ENCODE data around the gene ADD1. TPM values are rescaled to one million over a fixed set of nuclear protein-coding genes. Genes with fewer than 3 reads are reported as not detected.

Gene ADD1
- polyA plus RNA-seq, 4 donors, result 158 to 262 (median 177) TPM

DNA sequence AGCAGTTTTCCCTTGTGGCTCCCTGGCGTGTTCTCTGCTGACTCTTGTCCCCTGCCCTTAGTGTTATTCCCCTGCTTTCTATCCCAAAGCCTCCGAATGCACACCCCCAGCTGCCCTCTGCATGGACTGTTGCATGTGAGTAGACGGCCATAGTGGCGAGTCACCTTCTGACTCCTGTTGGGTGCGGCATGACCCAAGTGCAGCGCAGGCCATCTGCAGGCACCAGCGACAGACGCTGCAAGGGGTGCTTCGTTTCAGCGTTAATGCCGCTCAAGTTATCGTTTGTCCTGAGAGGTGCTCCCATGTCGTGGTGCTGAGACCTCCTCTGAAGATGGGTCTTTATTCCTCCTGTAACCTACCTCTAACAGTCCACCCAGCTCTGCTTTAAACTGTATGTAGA is 61.9 kb downstream of the ADD1 start:
- FAIRE-seq, result no peak
- no peaks in the 10 kb centered on the region for H3K27me3 ChIP-seq (ENCODE audit: control insufficient read depth in 3 of 3, insufficient read depth in 3 of 3, low read length in 3 of 3)
- H3K4me3 ChIP-seq (ENCODE audit: low read depth in 1 of 3, low read length in 3 of 3), result no peak overlapping the region
- no peak overlapping the region for H3K27ac ChIP-seq (ENCODE audit: low read depth in 1 of 3, low read length in 2 of 3)
- no peaks in the 10 kb centered on the region for H3K4me1 ChIP-seq (ENCODE audit: control insufficient read depth in 3 of 3, insufficient read depth in 2 of 3, low read depth in 1 of 3, low read length in 2 of 3)
- WGBS, 3 donors, result 93 to 95% (median 93%) methylated on average over 13 of the region's 13 CpGs
- H3K9me3 ChIP-seq (ENCODE audit: control insufficient read depth in 2 of 2, insufficient read depth in 1 of 2, low read depth in 1 of 2, low read length in 1 of 2), result no peaks in the 10 kb centered on the region
- no peak for DNase-seq
- peaks cover 9 to 72% (median 23%) of the 10 kb centered on the region in 3 donors for H3K36me3 ChIP-seq (ENCODE audit: control insufficient read depth in 3 of 3, insufficient read depth in 2 of 3, low read depth in 1 of 3, low read length in 3 of 3)

DNA sequence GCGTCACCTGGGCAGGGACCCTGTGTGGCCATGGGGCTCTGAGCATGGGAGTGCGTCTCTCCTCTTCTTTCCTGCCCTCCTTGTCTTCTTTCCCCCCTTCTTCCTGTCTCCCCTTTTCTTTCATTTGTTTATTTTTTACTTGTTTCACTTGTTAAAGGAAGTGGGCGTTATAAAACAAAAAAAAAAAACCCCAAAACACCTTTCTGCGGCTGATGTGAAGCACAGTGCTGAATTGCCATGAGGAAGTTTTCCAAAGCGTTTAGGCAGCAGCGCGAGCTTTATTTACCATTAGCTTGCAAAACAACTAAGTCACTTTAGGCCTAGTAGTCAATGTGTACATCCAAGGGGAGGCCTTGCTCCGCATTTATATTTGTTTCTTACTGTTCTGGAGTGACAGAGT is 62.6 kb downstream of the ADD1 start:
- H3K27ac ChIP-seq (ENCODE audit: low read depth in 1 of 3, low read length in 2 of 3), result no peak overlapping the region
- no peak overlapping the region for H3K4me3 ChIP-seq (ENCODE audit: low read depth in 1 of 3, low read length in 3 of 3)
- peaks cover 9 to 71% (median 21%) of the 10 kb centered on the region in 3 donors for H3K36me3 ChIP-seq (ENCODE audit: control insufficient read depth in 3 of 3, insufficient read depth in 2 of 3, low read depth in 1 of 3, low read length in 3 of 3)
- 65 to 78% (median 69%) methylated on average over 8 of the region's 8 CpGs for whole genome bisulfite sequencing, 3 donors
- H3K4me1 ChIP-seq (ENCODE audit: control insufficient read depth in 3 of 3, insufficient read depth in 2 of 3, low read depth in 1 of 3, low read length in 2 of 3), result no peaks in the 10 kb centered on the region
- FAIRE-seq (no peak), DNase-seq (no peak)
- H3K27me3 ChIP-seq (ENCODE audit: control insufficient read depth in 3 of 3, insufficient read depth in 3 of 3, low read length in 3 of 3), result no peaks in the 10 kb centered on the region
- H3K9me3 ChIP-seq (ENCODE audit: control insufficient read depth in 2 of 2, insufficient read depth in 1 of 2, low read depth in 1 of 2, low read length in 1 of 2), result no peaks in the 10 kb centered on the region

DNA sequence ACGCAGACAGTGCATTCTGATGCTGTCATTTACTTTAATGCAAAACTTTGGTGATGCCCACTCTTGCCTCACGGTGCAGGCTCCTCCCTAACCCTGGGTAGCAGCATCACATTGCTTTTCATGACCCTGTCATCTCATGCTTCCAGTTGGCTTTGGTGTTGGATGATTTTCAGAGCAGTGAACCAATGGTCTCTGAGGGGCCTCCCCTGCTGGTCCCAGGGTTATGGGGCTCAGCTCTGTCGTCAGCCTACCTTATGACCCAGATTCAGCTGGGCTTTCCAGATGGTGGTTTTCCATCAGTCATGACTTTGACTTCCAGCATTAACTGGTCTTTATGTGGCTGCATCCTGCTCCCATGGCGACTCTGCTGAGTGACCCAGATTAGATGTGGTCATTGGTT is 63.6 kb downstream of the ADD1 start:
- H3K36me3 ChIP-seq (ENCODE audit: control insufficient read depth in 3 of 3, insufficient read depth in 2 of 3, low read depth in 1 of 3, low read length in 3 of 3), result peaks cover 9 to 80% (median 21%) of the 10 kb centered on the region in 3 donors

DNA sequence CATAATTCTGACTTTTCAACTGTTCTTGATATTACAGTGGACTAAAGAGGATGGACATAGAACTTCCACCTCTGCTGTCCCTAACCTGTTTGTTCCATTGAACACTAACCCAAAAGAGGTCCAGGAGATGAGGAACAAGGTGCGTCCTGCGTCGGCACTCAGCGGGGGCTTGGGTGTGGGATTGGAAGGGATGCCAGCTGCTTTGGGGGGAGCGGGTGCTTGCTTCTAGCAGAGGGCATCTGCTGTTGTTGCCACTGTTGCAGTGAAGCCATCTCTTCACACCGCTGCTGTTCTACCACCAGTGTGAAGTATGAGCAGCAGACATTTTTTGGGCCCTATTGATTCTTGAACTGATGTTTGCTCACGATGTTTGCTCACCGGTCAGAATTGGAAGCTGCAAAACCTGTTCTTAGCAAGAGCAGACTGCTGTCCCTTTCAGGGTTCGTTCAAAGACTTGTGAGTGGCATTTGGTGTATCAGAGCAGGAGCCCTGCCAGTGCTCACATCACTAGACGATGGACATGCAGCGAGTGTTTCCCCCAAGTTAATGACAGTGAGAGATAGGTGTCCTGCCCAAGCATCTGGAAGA is 64.2 kb downstream of the ADD1 start:
- H3K9me3 ChIP-seq (ENCODE audit: control insufficient read depth in 2 of 2, insufficient read depth in 1 of 2, low read depth in 1 of 2, low read length in 1 of 2), result no peaks in the 10 kb centered on the region
- H3K36me3 ChIP-seq (ENCODE audit: control insufficient read depth in 3 of 3, insufficient read depth in 2 of 3, low read depth in 1 of 3, low read length in 3 of 3), result peaks cover 9 to 80% (median 23%) of the 10 kb centered on the region in 3 donors
- FAIRE-seq, result no peak
- 77 to 85% (median 82%) methylated on average over 11 of the region's 11 CpGs for WGBS, 3 donors
- H3K4me1 ChIP-seq (ENCODE audit: control insufficient read depth in 3 of 3, insufficient read depth in 2 of 3, low read depth in 1 of 3, low read length in 2 of 3), result no peaks in the 10 kb centered on the region
- no peak overlapping the region for H3K4me3 ChIP-seq (ENCODE audit: low read depth in 1 of 3, low read length in 3 of 3)
- H3K27ac ChIP-seq (ENCODE audit: low read depth in 1 of 3, low read length in 2 of 3), result no peak overlapping the region
- no peaks in the 10 kb centered on the region for H3K27me3 ChIP-seq (ENCODE audit: control insufficient read depth in 3 of 3, insufficient read depth in 3 of 3, low read length in 3 of 3)
- peak in 1 of 2 donors; percentile 37 for DNase-seq

More for the DNA sequence above, 63.6 kb downstream of the ADD1 start:
- Histone ChIP-seq H3K27ac (ENCODE audit: low read depth in 1 of 3, low read length in 2 of 3) (no peak overlapping the region), H3K4me1 (ENCODE audit: control insufficient read depth in 3 of 3, insufficient read depth in 2 of 3, low read depth in 1 of 3, low read length in 2 of 3) (no peaks in the 10 kb centered on the region), H3K4me3 (ENCODE audit: low read depth in 1 of 3, low read length in 3 of 3) (no peak overlapping the region), H3K27me3 (ENCODE audit: control insufficient read depth in 3 of 3, insufficient read depth in 3 of 3, low read length in 3 of 3) (no peaks in the 10 kb centered on the region), H3K9me3 (ENCODE audit: control insufficient read depth in 2 of 2, insufficient read depth in 1 of 2, low read depth in 1 of 2, low read length in 1 of 2) (no peaks in the 10 kb centered on the region)
- 79 to 86% (median 84%) methylated on average over 4 of the region's 4 CpGs for WGBS, 3 donors
- no peak for FAIRE-seq
- no peak for DNase-seq

DNA sequence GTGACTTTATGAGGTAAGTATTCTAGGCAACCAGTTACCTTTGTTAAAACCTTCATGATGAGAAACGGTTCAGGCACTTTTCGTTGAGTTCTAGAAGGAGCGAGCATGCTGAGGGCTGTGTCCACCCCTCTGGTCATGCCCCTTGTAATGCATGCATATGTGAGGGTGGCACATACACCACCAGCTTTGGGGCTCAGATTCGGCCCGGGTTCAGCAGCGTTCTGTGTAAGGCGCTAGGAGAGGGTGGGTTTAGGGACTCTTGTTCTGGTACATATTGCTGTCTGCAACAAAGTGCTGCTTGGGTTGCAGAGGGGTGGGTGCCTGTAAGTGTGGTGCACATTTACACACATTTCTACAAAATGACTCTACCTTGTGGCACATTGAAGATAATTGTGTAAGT is 65.0 kb downstream of the ADD1 start:
- WGBS, 3 donors, result 91 to 98% (median 96%) methylated on average over 7 of the region's 7 CpGs
- H3K4me1 ChIP-seq (ENCODE audit: control insufficient read depth in 3 of 3, insufficient read depth in 2 of 3, low read depth in 1 of 3, low read length in 2 of 3), result no peaks in the 10 kb centered on the region
- no peak for DNase-seq
- no peak for FAIRE-seq
- H3K9me3 ChIP-seq (ENCODE audit: control insufficient read depth in 2 of 2, insufficient read depth in 1 of 2, low read depth in 1 of 2, low read length in 1 of 2), result no peaks in the 10 kb centered on the region
- peaks cover 13 to 80% (median 23%) of the 10 kb centered on the region in 3 donors for H3K36me3 ChIP-seq (ENCODE audit: control insufficient read depth in 3 of 3, insufficient read depth in 2 of 3, low read depth in 1 of 3, low read length in 3 of 3)
- H3K4me3 ChIP-seq (ENCODE audit: low read depth in 1 of 3, low read length in 3 of 3), result no peak overlapping the region
- no peak overlapping the region for H3K27ac ChIP-seq (ENCODE audit: low read depth in 1 of 3, low read length in 2 of 3)
- H3K27me3 ChIP-seq (ENCODE audit: control insufficient read depth in 3 of 3, insufficient read depth in 3 of 3, low read length in 3 of 3), result no peaks in the 10 kb centered on the region

DNA sequence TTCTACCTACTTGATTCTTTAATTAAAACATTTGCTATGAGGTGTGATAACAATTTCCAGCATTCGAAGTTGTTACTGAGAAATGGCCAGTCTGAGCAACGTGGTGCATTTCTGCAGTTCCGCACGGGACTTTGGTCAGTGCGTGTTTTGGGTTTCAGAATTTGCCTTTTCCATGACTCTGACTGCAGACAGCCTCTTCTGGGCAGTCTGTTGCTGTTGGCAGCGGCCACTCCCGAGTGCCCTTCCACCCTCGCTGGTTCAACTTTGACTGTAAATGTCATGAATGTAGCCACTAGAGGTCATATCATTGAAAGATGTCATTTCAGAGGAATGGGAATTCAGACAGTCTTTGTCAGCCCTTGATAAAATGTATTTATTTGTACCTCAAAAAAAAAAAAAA is 65.9 kb downstream of the ADD1 start:
- Histone ChIP-seq H3K27me3 (ENCODE audit: control insufficient read depth in 3 of 3, insufficient read depth in 3 of 3, low read length in 3 of 3) (no peaks in the 10 kb centered on the region), H3K36me3 (ENCODE audit: control insufficient read depth in 3 of 3, insufficient read depth in 2 of 3, low read depth in 1 of 3, low read length in 3 of 3) (peaks cover 10 to 89% (median 23%) of the 10 kb centered on the region in 3 donors), H3K27ac (ENCODE audit: low read depth in 1 of 3, low read length in 2 of 3) (no peak overlapping the region), H3K9me3 (ENCODE audit: control insufficient read depth in 2 of 2, insufficient read depth in 1 of 2, low read depth in 1 of 2, low read length in 1 of 2) (no peaks in the 10 kb centered on the region), H3K4me3 (ENCODE audit: low read depth in 1 of 3, low read length in 3 of 3) (no peak overlapping the region), H3K4me1 (ENCODE audit: control insufficient read depth in 3 of 3, insufficient read depth in 2 of 3, low read depth in 1 of 3, low read length in 2 of 3) (no peaks in the 10 kb centered on the region)
- FAIRE-seq, result no peak
- no peak for DNase-seq
- 87 to 91% (median 89%) methylated on average over 8 of the region's 8 CpGs for WGBS, 3 donors

DNA sequence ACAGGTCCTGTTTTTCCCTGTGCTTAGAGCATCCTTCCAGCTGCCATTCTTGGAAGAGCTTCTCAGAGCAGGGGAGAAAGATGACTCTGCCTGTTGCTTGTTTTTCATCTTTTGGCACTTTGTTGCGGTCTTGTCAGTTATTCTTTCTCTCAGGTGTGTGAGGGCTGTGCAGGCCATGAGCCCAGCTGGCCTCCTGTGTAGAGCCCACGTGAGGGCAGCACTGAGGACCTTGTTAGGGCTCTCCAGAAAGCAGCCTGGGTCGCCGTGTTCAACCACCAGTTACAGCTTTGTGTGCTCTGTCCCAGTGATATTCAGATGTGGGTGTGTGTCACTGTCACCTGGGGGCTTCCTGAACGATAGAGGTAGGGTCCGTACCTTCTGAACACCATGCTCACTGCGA is 66.8 kb downstream of the ADD1 start:
- 84 to 91% (median 88%) methylated on average over 7 of the region's 7 CpGs for WGBS, 3 donors
- H3K27ac ChIP-seq (ENCODE audit: low read depth in 1 of 3, low read length in 2 of 3), result no peak overlapping the region
- DNase-seq (no peak), FAIRE-seq (no peak)
- H3K9me3 ChIP-seq (ENCODE audit: control insufficient read depth in 2 of 2, insufficient read depth in 1 of 2, low read depth in 1 of 2, low read length in 1 of 2), result no peaks in the 10 kb centered on the region
- no peaks in the 10 kb centered on the region for H3K27me3 ChIP-seq (ENCODE audit: control insufficient read depth in 3 of 3, insufficient read depth in 3 of 3, low read length in 3 of 3)
- no peak overlapping the region for H3K4me3 ChIP-seq (ENCODE audit: low read depth in 1 of 3, low read length in 3 of 3)
- peaks cover 8 to 90% (median 16%) of the 10 kb centered on the region in 3 donors for H3K36me3 ChIP-seq (ENCODE audit: control insufficient read depth in 3 of 3, insufficient read depth in 2 of 3, low read depth in 1 of 3, low read length in 3 of 3)
- no peaks in the 10 kb centered on the region for H3K4me1 ChIP-seq (ENCODE audit: control insufficient read depth in 3 of 3, insufficient read depth in 2 of 3, low read depth in 1 of 3, low read length in 2 of 3)

DNA sequence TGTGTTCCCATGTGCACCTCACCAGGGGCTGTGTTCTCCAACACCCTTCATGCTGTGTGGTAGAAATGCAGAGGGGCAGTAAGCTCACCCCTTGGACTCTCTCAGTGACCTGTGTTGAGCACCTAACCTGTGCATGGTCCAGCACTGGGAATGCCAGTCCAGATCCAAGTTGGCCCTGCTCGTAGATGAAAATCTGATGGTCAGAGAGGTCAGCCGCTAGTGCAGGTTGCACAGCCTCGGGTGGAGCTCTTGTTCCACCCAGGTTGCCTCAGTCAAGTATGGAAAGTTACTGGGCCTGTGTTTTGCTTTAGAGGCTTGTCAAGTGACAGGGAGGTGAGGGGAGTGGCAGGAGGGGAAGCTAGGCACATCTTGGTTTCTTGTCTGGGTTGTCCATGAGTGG is 68.2 kb downstream of the ADD1 start:
- Histone ChIP-seq H3K27ac (ENCODE audit: low read depth in 1 of 3, low read length in 2 of 3) (no peak overlapping the region), H3K4me3 (ENCODE audit: low read depth in 1 of 3, low read length in 3 of 3) (no peak overlapping the region), H3K36me3 (ENCODE audit: control insufficient read depth in 3 of 3, insufficient read depth in 2 of 3, low read depth in 1 of 3, low read length in 3 of 3) (peaks cover 7 to 91% (median 11%) of the 10 kb centered on the region in 3 donors), H3K27me3 (ENCODE audit: control insufficient read depth in 3 of 3, insufficient read depth in 3 of 3, low read length in 3 of 3) (no peaks in the 10 kb centered on the region), H3K9me3 (ENCODE audit: control insufficient read depth in 2 of 2, insufficient read depth in 1 of 2, low read depth in 1 of 2, low read length in 1 of 2) (no peaks in the 10 kb centered on the region), H3K4me1 (ENCODE audit: control insufficient read depth in 3 of 3, insufficient read depth in 2 of 3, low read depth in 1 of 3, low read length in 2 of 3) (no peaks in the 10 kb centered on the region)
- 85 to 86% (median 86%) methylated on average over 3 of the region's 3 CpGs for WGBS, 3 donors
- DNase-seq (no peak), FAIRE-seq (no peak)

DNA sequence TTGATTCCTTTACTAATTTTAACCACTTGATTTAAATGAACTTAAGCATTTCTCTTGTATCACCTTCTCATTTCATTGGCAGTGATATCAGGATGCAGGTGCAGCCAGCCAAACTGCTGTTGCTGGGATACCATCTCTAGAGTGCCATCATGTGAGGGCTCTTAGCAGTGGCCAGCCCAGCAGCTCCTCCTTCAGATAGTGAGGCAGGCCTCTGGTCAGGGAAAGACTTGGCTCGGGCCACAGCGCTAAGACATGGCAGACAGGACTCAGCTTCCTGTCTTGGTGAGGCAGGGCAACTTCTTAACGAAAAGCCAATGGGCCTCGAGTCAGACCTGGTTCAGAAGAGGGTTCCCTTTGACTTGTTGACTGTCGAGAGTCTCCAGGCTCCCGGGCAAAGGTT is 69.5 kb downstream of the ADD1 start:
- 87 to 90% (median 87%) methylated on average over 6 of the region's 6 CpGs for WGBS, 3 donors
- Histone ChIP-seq H3K27ac (ENCODE audit: low read depth in 1 of 3, low read length in 2 of 3) (no peak overlapping the region), H3K4me1 (ENCODE audit: control insufficient read depth in 3 of 3, insufficient read depth in 2 of 3, low read depth in 1 of 3, low read length in 2 of 3) (no peaks in the 10 kb centered on the region), H3K36me3 (ENCODE audit: control insufficient read depth in 3 of 3, insufficient read depth in 2 of 3, low read depth in 1 of 3, low read length in 3 of 3) (peaks cover 7 to 80% (median 10%) of the 10 kb centered on the region in 3 donors), H3K27me3 (ENCODE audit: control insufficient read depth in 3 of 3, insufficient read depth in 3 of 3, low read length in 3 of 3) (no peaks in the 10 kb centered on the region), H3K4me3 (ENCODE audit: low read depth in 1 of 3, low read length in 3 of 3) (no peak overlapping the region), H3K9me3 (ENCODE audit: control insufficient read depth in 2 of 2, insufficient read depth in 1 of 2, low read depth in 1 of 2, low read length in 1 of 2) (no peaks in the 10 kb centered on the region)
- DNase-seq, result no peak
- FAIRE-seq, result no peak
